ENCODE measurements around the gene PITX3. TPM values are rescaled to one million over a fixed set of nuclear protein-coding genes. Genes with fewer than 3 reads are reported as not detected.

Gene PITX3
- total and polyA plus RNA-seq, 11 donors: 0.18 to 9.5 (median 1.3) TPM

GRCh38 chr10:102208311-102209035 is 32.8 kb downstream of the PITX3 start:
- no peak for DNase-seq
- Histone ChIP-seq H3K36me3 (no peaks in the 10 kb centered on the region), H3K9me3 (peaks cover 0 to 14% (median 3%) of the 10 kb centered on the region in 12 donors), H3K4me3 (no peak overlapping the region), H3K27me3 (no peaks in the 10 kb centered on the region), H3K27ac (no peak overlapping the region), H3K4me1 (peaks cover 0 to 13% (median 7%) of the 10 kb centered on the region in 12 donors)
- peak in 2 of 4 donors; percentile 20 to 47 for ATAC-seq
- 14 to 23% (median 20%) methylated on average over 5 of the region's 5 CpGs for WGBS, 4 donors
- no peak for TF ChIP-seq POLR2A (IDR thresholded peaks at IDR 0.05)
- no peak for TF ChIP-seq CTCF (IDR thresholded peaks at IDR 0.05)
- intact Hi-C loops (cut with DNase I): no loop called here

- Histone ChIP-seq H3K27me3 (no peaks in the 10 kb centered on the region), H3K36me3 (no peaks in the 10 kb centered on the region), H3K4me3 (no peak overlapping the region), H3K4me1 (no peaks in the 10 kb centered on the region), H3K27ac (no peak overlapping the region), H3K9me3 (peaks cover 0 to 15% (median 3%) of the 10 kb centered on the region in 12 donors)
- intact Hi-C loops (cut with DNase I): no loop called here
- DNase-seq (no peak), ATAC-seq (no peak)
- TF ChIP-seq POLR2A (IDR thresholded peaks at IDR 0.05) (no peak), CTCF (IDR thresholded peaks at IDR 0.05) (no peak)
- WGBS, 4 donors: 54 to 77% (median 71%) methylated on average over 1 of the region's 1 CpG
Measured at GRCh38 chr10:102202386-102202785, 38.9 kb downstream of the PITX3 start.

GRCh38 chr10:102200751-102201640 is 40.3 kb downstream of the PITX3 start:
- TF ChIP-seq POLR2A (IDR thresholded peaks at IDR 0.05) (no peak), CTCF (IDR thresholded peaks at IDR 0.05) (no peak)
- DNase-seq (no peak), ATAC-seq (peak in 1 of 4 donors; percentile 31)
- no peaks in the 10 kb centered on the region for H3K27me3 ChIP-seq
- no peak overlapping the region for H3K4me3 ChIP-seq
- H3K36me3 ChIP-seq: no peaks in the 10 kb centered on the region
- no peak overlapping the region for H3K27ac ChIP-seq
- H3K4me1 ChIP-seq: no peaks in the 10 kb centered on the region
- intact Hi-C loops (cut with DNase I): no loop called here
- WGBS, 4 donors: 83 to 90% (median 87%) methylated on average over 18 to 34 of the region's 34 CpGs
- peaks cover 0 to 15% (median 3%) of the 10 kb centered on the region in 12 donors for H3K9me3 ChIP-seq

- no peaks in the 10 kb centered on the region for H3K9me3 ChIP-seq
- H3K4me3 ChIP-seq: no peak overlapping the region
- no peaks in the 10 kb centered on the region for H3K4me1 ChIP-seq
- no peaks in the 10 kb centered on the region for H3K36me3 ChIP-seq
- ATAC-seq: no peak
- intact Hi-C loops (cut with DNase I): no loop called here
- no peak for DNase-seq
- no peak overlapping the region for H3K27ac ChIP-seq
- TF ChIP-seq POLR2A (IDR thresholded peaks at IDR 0.05) (no peak), CTCF (IDR thresholded peaks at IDR 0.05) (no peak)
- WGBS, 4 donors: 69 to 72% (median 70%) methylated on average over 2 of the region's 2 CpGs
- H3K27me3 ChIP-seq: no peaks in the 10 kb centered on the region
Measured at GRCh38 chr10:102198027-102198426, 43.3 kb downstream of the PITX3 start.
